Liver (tissue), 3 donors: ENCODE data around the gene SCN2A.

Source experiments
- CTCF ChIP-seq: fragments of 150-350 bp; IDR thresholded peaks from 2 replicates; pipeline ENCODE4 v1.5.1; 2017; ENCODE audit warnings: improper control_type of control experiment, low read depth, low read length; ENCODE audit not compliant: missing input control
- HNF4G ChIP-seq: IDR thresholded peaks from 2 replicates; pipeline ENCODE4 v1.6.1; 2016; ENCODE audit warnings: antibody characterized with exemption
- MAX ChIP-seq: IDR thresholded peaks from 2 replicates; pipeline ENCODE4 v1.6.1; 2016; ENCODE audit warnings: antibody characterized with exemption
- RAD21 ChIP-seq, 2 donors: IDR thresholded peaks; 2 replicates each; pipeline ENCODE4 v1.6.1; 2016; ENCODE audit warnings: antibody characterized with exemption in 2 of 2, mild to moderate bottlenecking in 2 of 2
- YY1 ChIP-seq: IDR thresholded peaks from 2 replicates; pipeline ENCODE4 v1.6.1; 2016; ENCODE audit warnings: antibody characterized with exemption, mild to moderate bottlenecking
- donor health status: healthy.
- donor health status: healthy.

DNA sequence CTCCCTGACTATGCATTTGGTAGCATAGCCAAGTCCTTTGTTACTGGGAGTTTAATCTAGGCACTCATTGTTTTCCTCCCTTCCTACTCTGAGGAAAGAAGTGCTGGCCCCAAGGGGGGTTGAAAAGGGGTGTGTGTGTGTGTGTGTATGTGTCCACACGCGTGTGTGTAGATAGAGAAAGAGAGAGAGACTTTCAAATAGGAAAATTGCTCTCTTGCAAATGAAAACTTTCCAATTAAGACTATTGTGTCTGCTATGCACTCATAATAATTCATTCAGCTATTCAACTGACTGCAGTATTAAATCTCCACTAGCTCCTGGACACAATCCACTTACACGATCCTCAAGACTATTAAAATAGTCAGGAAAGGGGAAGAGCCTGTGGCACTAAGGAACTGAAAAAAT, 137.4 kb downstream of the SCN2A start:
- TF ChIP-seq MAX (no peak), CTCF (no peak), RAD21 (IDR thresholded peaks at IDR 0.05) (no peak), YY1 (no peak), HNF4G (no peak)
